ENCODE measurements around the gene CCDC92B.

DNA sequence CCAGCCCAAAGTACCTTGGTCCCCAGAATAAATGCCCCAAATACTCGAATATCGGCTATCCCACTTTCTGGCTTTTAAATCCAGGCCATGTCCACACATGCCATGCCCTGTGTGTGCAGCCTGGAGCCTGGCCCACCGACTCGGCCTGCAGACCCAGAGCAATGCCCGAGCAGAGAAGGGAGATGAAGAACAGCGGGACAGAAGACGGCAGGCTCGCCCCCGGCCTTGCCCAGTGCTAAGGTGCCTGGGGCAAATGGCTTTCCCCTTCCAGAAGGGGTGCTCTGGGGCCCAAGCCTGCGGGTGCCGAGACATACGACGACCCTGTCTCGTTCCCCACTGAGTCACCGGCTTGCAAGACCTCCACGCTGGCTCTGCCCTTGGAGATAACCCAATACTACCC lies 45.8 kb downstream of the CCDC92B start:
- TF ChIP-seq, protein P1, sequence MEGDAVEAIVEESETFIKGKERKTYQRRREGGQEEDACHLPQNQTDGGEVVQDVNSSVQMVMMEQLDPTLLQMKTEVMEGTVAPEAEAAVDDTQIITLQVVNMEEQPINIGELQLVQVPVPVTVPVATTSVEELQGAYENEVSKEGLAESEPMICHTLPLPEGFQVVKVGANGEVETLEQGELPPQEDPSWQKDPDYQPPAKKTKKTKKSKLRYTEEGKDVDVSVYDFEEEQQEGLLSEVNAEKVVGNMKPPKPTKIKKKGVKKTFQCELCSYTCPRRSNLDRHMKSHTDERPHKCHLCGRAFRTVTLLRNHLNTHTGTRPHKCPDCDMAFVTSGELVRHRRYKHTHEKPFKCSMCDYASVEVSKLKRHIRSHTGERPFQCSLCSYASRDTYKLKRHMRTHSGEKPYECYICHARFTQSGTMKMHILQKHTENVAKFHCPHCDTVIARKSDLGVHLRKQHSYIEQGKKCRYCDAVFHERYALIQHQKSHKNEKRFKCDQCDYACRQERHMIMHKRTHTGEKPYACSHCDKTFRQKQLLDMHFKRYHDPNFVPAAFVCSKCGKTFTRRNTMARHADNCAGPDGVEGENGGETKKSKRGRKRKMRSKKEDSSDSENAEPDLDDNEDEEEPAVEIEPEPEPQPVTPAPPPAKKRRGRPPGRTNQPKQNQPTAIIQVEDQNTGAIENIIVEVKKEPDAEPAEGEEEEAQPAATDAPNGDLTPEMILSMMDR (IDR thresholded peaks at IDR 0.05) = no peak
- no peak for TF ChIP-seq POLR2A (IDR thresholded peaks at IDR 0.05)

Data from ovary (tissue), 3 donors.